ENCODE data around the gene HSD17B10.
"Not testable (repeated sequence)": the region's sequence is repeated elsewhere in the genome, so short reads cannot be mapped to it uniquely, and the experiment has no call there.

The HSD17B10 gene

DNA sequence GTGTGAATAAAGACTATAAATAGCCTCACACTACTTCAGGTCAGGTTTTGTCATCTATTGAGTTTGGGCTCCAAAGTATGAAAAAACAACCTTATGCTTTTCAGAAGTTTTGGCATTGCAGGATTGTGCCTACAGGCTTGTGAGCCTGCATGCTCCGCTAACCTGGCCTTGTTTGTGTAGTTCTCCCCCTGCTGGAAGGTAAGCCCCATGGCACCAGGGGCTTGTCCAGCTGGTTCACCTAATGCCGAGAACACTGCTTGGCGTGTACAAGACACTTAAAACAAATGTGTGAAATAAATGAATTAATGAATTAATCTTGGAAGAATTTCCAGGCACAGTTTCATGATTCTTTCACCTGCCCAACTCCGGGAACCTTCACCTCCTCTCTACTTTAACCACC lies 1.8 kb upstream of the HSD17B10 start:
- DNase-seq, result peak; percentile 79

DNA sequence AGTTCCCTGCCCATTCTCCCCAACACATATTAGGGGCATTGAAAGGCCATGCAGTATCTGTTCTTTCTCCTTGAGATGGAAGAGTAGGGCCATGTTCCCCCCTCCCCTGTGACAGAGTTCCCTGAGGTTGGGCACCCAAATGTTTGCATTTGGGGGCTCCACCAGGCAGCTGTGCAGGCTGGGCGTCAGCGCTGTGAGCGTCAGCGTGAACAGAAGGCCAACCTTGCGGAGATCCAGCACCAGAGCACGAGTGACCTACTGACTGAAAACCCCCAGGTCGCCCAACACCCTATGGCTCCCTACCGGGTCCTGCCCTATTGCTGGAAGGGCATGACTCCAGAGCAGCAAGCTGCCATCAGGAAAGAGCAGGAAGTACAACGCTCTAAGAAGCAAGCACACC lies 3.9 kb downstream of the HSD17B10 start:
- DNase-seq, result no peak

DNA sequence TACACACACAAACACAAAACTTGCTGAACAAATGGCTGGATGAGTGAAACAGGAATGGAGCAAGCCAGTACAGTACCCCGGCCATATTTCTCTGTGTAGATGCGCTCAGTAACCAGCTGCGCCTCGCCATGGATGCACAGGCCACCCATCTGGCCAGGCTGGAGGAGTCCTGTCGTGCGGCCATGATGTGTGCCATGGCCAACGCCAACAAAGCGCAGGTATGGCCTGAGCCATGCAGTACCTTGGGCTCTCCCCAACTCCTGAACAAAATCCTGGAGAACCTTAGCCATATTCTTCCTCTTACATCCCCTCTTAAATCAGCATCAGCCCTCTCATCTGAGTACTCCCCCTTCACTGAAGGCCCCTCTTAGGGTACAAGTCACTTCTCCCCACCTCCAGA lies 4.4 kb downstream of the HSD17B10 start:
- DNase-seq, result no peak

DNA sequence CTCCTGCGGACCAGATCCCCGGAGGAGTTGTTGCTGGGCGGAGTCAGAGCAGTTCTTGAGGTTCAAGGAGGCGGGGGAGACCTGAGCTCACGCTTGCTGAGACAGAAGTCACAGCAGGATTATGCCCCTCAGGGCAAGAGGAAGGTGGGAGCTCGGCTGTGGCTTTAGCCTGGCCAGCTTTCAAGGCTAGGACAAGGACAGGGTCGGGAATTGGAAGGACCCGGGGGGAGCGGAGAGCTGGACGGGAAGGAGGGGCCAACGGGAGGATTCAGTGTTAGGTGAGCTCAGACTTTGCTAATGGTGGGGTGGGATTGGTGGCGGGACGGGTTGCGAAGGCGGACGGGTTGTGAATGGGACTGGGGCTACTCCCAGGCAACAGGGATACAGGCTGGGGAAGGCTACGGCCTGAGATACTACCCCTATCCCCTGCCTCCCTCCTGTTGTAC lies 11.3 kb downstream of the HSD17B10 start, which contains the start of gene RIBC1:
Gene RIBC1, plus strand, starts transcription at position 13 of the 446 bp plus-strand sequence. CDS start 3,404 bp downstream, outside the sequence.
- DNase-seq, result no peak

DNA sequence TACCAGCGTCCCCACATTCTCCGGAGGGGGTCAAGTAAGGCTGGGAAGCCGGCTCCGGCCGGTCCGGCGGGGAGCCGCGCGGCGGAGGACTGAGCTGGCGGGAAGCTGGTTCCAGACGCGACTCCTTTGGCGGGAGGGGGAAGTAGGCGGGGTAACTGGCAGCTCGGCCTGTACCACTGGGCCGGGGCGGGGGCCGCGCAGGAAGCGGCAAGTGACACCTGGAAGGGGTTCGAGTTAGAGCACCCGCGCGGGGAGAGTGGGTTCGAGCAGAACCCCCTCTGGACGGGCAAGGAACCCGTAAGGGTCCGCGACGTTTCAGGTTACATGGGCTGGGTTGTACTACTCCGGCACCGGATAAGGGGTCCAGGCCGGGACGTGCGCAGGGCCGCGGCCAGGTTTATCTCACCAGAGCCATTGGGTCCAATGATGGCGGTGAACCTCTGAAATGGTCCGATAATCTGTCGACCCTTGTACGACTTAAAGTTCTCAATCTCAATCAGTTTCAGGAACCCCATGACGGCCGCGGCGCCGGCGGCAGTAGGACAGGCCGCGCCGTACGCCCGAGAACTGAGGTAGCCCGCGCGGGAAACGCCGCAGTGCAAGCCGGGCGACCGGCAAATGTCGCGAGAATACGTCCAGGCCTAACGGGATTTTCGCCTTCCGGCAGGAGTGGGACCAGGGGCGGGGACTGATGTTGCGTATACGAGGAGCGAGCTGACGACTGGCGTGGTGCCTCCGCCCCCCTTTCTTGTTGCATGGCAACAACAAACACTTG lies 11.9 kb downstream of the HSD17B10 start, which contains the start of gene SMC1A:
Gene SMC1A, minus strand, starts transcription at position 569 of the 775 bp plus-strand sequence. Its CDS starts 54 bp downstream, at position 515.
- DNase-seq, result peak; percentile 98

DNA sequence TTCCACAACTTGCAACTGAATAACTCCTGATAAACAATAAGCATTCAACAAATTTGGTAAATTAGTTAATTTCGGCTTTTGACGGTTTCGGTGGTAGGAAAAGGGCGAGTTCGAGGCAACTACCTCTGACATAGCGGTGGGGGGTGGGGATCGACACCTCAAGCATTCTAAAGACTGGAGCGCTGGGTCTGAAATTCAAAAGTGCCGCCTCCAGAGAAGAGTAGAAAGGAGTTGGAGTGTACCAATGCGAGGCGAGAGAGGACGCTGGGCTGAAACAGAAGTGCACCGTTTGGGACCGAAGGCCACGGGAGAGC lies 12.4 kb downstream of the HSD17B10 start:
- no peak for DNase-seq

DNA sequence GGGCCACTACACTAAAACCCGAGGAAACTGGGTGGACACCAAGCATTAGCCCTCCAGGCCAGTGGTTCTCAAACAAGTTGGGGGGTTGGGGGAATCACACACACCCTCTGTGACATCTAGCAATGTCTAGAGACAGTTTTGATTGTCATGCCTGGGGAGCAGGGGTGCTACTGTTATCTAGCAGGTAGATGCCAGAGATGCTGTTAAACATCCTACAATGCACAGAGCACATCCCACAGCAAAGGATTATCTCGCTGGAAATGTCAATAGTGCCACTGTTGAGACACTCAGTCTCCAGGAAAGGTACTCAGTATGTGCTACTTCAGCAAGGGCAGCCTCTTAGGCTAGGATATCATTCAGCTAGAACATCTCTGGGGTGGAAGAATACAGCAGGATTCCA lies 13.0 kb downstream of the HSD17B10 start:
- DNase-seq, result no peak

DNA sequence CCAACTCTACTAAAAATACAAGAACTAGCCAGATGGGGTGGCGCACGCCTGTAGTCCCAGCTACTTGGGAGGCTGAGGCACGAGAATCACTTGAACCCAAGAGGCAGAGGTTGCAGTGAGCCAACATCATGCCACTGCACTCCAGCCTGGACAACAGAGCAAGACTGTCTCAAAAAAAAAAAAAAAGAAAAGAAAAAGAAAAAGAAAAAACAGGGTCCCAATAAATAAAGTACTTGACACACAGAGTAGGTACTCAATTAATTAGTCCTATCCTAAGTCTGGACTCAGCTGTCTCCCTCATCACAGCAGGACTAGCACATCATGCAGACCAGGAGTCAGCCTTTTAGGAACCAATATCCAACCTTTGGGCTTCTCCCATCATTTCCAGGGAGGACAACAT lies 13.8 kb downstream of the HSD17B10 start:
- not testable (repeated sequence) for DNase-seq

DNA sequence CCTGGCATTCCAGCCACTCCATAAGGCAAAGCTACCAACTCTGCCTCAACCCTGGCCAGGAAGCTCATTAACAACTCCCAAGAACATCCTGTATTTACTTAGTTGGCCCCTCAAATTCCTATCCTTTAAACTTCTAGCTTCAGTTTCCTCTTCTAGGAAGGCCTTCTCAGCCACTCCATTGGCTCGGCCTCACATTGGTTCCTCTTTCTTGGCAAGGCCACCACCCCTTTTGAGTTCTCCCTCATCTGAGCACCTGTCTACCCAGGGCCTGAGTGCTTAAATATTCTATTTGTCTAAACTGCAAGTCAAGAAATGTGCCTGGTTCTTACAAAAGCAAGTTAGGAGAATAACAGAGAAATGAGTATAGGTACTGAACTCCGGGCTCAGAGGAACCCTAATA lies 21.7 kb downstream of the HSD17B10 start:
- DNase-seq, result no peak

DNA sequence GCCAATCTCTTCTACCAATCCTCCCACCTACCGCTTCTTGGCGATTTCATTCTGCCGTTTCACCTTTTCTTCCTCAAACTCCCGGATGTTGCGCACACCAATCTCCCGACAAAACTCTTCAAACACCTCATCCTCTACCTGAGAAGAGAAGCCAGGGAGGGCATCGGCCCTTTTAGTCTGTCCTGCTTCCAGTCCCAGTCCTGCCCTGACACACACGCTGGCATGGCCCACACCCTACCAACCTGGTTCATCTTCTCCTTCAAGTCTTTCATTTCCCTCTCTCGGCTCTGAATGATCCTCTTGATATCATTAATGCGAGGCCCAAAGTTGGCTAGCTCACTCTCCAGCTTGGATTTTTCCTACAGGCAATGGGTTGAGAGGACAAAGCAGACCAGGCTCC lies 30.6 kb downstream of the HSD17B10 start:
- no peak for DNase-seq

DNA sequence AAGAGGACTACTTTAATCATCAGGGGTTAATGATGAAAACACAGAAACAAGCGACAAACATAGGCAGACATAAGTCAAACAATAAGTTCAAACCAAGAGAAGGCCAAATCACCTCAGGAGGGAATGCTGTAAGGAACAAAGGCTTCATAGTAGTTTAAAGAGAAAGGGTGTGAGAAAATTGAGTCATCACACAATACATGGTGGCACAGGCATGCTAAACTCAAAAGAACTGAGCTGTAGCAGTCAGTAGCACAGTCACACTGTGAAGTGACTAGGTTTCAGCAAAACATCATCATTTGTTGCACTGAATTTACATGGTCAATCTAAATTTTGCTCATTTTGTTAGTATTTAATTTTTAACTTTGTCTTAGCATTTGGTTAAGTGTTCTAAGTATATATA lies 36.0 kb downstream of the HSD17B10 start:
- no peak for DNase-seq

DNA sequence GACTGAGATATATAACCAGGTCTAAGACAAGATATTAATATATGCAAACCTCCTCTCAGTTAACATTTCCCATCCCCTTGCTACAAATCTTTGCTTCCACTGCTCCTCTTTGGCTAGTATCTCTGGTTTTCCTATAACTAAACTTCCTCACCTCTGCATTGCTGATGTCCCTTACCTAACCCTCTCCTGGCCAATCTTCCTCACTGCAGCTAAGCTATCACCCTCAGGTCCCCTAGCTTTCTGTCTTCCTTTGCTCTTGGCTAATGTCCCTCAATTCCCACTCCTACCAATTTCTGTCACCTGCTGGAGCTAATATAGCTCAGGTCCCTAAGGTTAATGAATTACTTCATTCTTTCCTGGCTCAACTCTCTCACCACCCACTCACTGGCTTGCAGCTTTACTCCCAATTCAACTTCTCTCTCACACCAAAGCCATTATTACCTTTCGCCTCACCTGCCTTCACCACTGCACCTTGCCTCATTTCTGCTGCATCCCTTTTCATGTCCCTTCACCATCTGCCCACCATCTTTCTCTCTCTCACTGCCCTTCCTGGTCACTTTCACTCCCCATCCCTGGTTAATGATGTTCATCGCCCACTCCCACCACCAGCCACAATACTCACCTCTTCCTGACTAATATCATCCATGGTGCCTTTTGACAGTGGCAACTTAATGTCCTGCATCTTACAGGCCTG lies 38.4 kb downstream of the HSD17B10 start:
- DNase-seq, result no peak

DNA sequence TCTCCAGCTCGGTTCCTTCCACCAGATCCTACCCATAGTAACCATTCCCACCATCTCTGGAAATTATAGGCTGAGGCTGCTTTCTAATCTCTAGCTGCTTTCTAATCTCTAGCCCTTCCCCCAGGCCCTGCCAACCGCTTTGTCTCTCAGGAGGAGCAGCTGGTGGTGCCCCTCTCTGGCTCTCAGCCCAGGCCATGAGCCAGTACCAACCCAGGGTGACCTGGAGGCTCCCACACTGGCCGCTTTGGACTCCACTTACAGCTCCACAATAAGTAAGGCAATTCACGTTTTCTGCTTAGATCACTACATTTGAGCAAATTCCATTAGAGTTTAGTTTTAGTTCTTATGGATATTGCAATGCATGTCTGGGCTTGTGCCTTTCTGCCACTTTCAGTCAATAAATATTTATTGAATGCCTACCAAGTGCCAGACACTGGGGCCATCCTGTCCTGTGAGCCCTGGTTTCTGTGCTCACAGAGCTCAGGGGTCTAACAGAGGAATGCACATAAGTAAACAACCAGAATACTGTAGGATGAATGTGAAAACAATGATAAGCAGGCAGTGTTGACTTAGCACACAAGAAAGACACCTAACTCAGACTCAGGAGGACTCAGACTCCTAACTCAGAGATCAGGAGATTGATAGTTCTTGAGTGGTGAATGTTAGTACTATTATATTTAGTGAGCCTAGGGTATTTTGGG lies 50.6 kb downstream of the HSD17B10 start:
- no peak for DNase-seq
